ENCODE measurements around the gene GDF11.

GDF11 gene

GRCh38 chr12:55699471-55700055 is 43.4 kb upstream of the GDF11 start:
- Histone ChIP-seq H3K27me3 (replicated peaks; ENCODE audit: control insufficient read depth, insufficient read depth, low read length) (peaks cover 2% of the 10 kb centered on the region), H3K4me3 (replicated peaks; ENCODE audit: low read depth, low read length) (no peak overlapping the region), H3K36me3 (ENCODE audit: control insufficient read depth, insufficient read depth, low read length) (no peaks in the 10 kb centered on the region)
- DNase-seq (ENCODE audit: extremely low read depth, insufficient read length), result no peak
- no peak for TF ChIP-seq CTCF (IDR thresholded peaks at IDR 0.05; ENCODE audit: insufficient read depth, low read length, poor library complexity, severe bottlenecking)

- H3K27me3 ChIP-seq (replicated peaks; ENCODE audit: control insufficient read depth, insufficient read depth, low read length), result peaks cover 2% of the 10 kb centered on the region
Measured at GRCh38 chr12:55700255-55701018, 42.5 kb upstream of the GDF11 start.

GRCh38 chr12:55702861-55703260 is 40.1 kb upstream of the GDF11 start:
- TF ChIP-seq CTCF (IDR thresholded peaks at IDR 0.05; ENCODE audit: insufficient read depth, low read length, poor library complexity, severe bottlenecking), result no peak

More at GRCh38 chr12:55700255-55701018, 42.5 kb upstream of the GDF11 start:
- no peak for TF ChIP-seq CTCF (IDR thresholded peaks at IDR 0.05; ENCODE audit: insufficient read depth, low read length, poor library complexity, severe bottlenecking)
- Histone ChIP-seq H3K36me3 (ENCODE audit: control insufficient read depth, insufficient read depth, low read length) (no peaks in the 10 kb centered on the region), H3K4me3 (replicated peaks; ENCODE audit: low read depth, low read length) (no peak overlapping the region)
- DNase-seq (ENCODE audit: extremely low read depth, insufficient read length), result no peak

GRCh38 chr12:55703288-55703687 is 39.6 kb upstream of the GDF11 start:
- TF ChIP-seq CTCF (IDR thresholded peaks at IDR 0.05; ENCODE audit: insufficient read depth, low read length, poor library complexity, severe bottlenecking), result no peak
- no peaks in the 10 kb centered on the region for H3K36me3 ChIP-seq (ENCODE audit: control insufficient read depth, insufficient read depth, low read length)
- H3K4me3 ChIP-seq (replicated peaks; ENCODE audit: low read depth, low read length), result no peak overlapping the region
- H3K27me3 ChIP-seq (replicated peaks; ENCODE audit: control insufficient read depth, insufficient read depth, low read length), result peaks cover 4% of the 10 kb centered on the region
- DNase-seq (ENCODE audit: extremely low read depth, insufficient read length), result no peak

More at GRCh38 chr12:55702861-55703260, 40.1 kb upstream of the GDF11 start:
- H3K4me3 ChIP-seq (replicated peaks; ENCODE audit: low read depth, low read length), result no peak overlapping the region
- no peak for DNase-seq (ENCODE audit: extremely low read depth, insufficient read length)
- H3K36me3 ChIP-seq (ENCODE audit: control insufficient read depth, insufficient read depth, low read length), result no peaks in the 10 kb centered on the region
- H3K27me3 ChIP-seq (replicated peaks; ENCODE audit: control insufficient read depth, insufficient read depth, low read length), result peaks cover 4% of the 10 kb centered on the region

- Histone ChIP-seq H3K27me3 (replicated peaks; ENCODE audit: control insufficient read depth, insufficient read depth, low read length) (peaks cover 2% of the 10 kb centered on the region), H3K4me3 (replicated peaks; ENCODE audit: low read depth, low read length) (no peak overlapping the region), H3K36me3 (ENCODE audit: control insufficient read depth, insufficient read depth, low read length) (no peaks in the 10 kb centered on the region)
- no peak for TF ChIP-seq CTCF (IDR thresholded peaks at IDR 0.05; ENCODE audit: insufficient read depth, low read length, poor library complexity, severe bottlenecking)
- no peak for DNase-seq (ENCODE audit: extremely low read depth, insufficient read length)
Measured at GRCh38 chr12:55703901-55704761, 38.8 kb upstream of the GDF11 start.

Measured in GM06990 (cell line).